Activated naive CD4-positive, alpha-beta T cell treated with anti-CD3 and anti-CD28 coated beads, Interleukin-2, amount 50 U/mL, for 24 hours (primary cell): ENCODE measurements around the gene PLEKHG1.
A peak's percentile ranks its signal among the peaks of the same experiment; 100 is the strongest.

Experiments
- H3K27ac Mint-ChIP-seq: one replicate; pipeline ENCODE4 v1.8.0; 2021; ENCODE audit warnings: mild to moderate bottlenecking, mixed read lengths
- H3K27me3 Mint-ChIP-seq: one replicate; pipeline ENCODE4 v1.8.0; 2021; ENCODE audit warnings: mixed read lengths
- H3K36me3 Mint-ChIP-seq: one replicate; pipeline ENCODE4 v1.8.0; 2021; ENCODE audit warnings: mixed read lengths
- H3K4me1 Mint-ChIP-seq: one replicate; pipeline ENCODE4 v1.8.0; 2021; ENCODE audit warnings: mixed read lengths
- H3K4me3 Mint-ChIP-seq: one replicate; pipeline ENCODE4 v1.8.0; 2021; ENCODE audit warnings: mild to moderate bottlenecking, mixed read lengths
- H3K9me3 Mint-ChIP-seq: one replicate; pipeline ENCODE4 v1.8.0; 2021; ENCODE audit warnings: mixed read lengths

The PLEKHG1 gene

DNA sequence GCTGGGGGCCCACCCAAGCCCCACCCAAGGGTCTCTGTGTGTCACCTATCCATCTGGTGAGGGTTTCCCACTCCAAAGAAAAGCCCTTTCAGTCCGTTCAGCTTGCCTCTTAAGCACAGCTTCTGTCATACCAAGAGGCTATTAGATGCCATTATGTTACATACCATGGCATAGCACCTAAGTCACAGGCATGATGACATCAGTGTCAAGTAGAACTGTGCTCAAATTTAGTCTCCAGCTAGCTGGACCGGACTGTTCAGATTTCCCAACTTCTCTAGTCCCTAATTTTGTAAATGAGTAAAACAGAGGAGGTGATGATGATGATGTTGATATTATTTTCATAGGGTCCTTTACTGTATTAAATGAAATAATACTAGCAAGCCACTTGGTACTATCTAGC lies 19.2 kb upstream of the PLEKHG1 start:
- no peak overlapping the region for H3K27ac Mint-ChIP-seq
- no peaks in the 10 kb centered on the region for H3K4me1 Mint-ChIP-seq
- H3K4me3 Mint-ChIP-seq, result no peak overlapping the region
- no peaks in the 10 kb centered on the region for H3K9me3 Mint-ChIP-seq
- peaks cover 2% of the 10 kb centered on the region for H3K27me3 Mint-ChIP-seq
- H3K36me3 Mint-ChIP-seq, result no peaks in the 10 kb centered on the region

DNA sequence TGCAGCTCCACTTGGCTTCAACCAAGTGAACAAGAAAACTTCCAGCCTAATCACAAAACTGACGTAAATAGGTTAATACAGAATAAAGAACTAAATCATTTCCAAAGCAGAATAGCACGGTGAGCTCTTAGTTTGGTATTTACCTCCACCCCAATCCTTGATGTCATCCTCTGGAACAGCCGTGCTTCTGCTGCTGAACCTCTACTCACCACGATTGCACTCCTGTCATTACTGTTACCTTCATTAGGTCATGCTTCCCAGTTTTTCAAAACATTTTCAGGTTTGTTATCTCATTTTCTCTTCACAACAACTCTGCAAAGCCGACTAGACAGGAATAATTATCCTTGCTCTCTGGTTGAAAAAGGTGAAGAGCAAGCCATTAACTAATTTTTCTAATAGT lies 15.6 kb upstream of the PLEKHG1 start:
- no peak overlapping the region for H3K27ac Mint-ChIP-seq
- no peak overlapping the region for H3K4me3 Mint-ChIP-seq
- no peaks in the 10 kb centered on the region for H3K9me3 Mint-ChIP-seq
- no peaks in the 10 kb centered on the region for H3K4me1 Mint-ChIP-seq
- H3K36me3 Mint-ChIP-seq, result no peaks in the 10 kb centered on the region
- peaks cover 2% of the 10 kb centered on the region for H3K27me3 Mint-ChIP-seq

DNA sequence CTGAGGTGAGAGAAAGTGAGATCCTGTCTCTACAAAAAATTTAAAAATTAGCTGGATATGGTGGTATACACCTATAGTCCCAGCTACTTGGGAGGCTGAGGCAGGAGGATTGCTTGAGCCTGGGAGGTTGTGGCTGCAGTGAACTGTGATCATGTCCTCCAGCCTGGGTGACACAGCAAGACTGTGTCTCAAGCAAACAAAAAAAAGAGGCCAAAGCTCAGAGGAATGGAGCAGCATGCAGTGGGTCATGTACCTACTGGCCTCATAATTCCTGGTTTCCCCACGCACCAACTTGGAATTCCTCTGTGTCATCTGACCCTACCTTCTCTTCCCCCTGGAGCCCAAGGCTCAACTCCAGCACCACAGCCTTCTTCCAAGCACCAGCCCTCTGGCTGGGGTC lies 15.1 kb upstream of the PLEKHG1 start:
- no peak overlapping the region for H3K4me3 Mint-ChIP-seq
- H3K27me3 Mint-ChIP-seq, result peaks cover 3% of the 10 kb centered on the region
- H3K36me3 Mint-ChIP-seq, result no peaks in the 10 kb centered on the region
- no peak overlapping the region for H3K27ac Mint-ChIP-seq
- no peaks in the 10 kb centered on the region for H3K9me3 Mint-ChIP-seq
- no peaks in the 10 kb centered on the region for H3K4me1 Mint-ChIP-seq

DNA sequence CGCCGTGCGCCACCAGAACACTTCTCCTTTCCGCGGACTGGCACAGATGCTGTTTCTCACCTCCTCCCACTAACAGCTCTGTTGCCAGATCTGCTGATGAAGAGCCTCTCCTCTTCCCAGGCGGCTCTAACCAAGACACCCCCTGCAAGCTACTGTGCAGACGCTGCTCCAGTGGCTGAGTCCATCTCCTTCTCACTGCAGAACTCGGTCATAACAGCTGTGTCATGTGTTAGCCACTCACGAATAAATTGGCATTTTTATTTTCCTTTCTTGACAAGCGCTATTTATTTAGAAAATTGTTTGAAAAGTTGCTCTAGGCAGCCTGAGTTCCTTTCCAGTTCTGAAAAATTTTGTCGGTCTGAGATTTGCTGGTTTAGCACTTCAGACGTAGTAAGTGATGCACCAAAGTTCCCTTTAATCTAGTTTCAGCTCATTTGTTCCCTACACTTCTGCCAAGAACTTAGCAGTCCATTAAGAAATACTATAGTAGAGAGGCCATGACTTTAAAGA lies 12.8 kb upstream of the PLEKHG1 start:
- Mint-ChIP-seq H3K36me3 (no peaks in the 10 kb centered on the region), H3K4me3 (no peak overlapping the region), H3K27ac (no peak overlapping the region), H3K27me3 (peaks cover 6% of the 10 kb centered on the region), H3K4me1 (no peaks in the 10 kb centered on the region), H3K9me3 (no peaks in the 10 kb centered on the region)

DNA sequence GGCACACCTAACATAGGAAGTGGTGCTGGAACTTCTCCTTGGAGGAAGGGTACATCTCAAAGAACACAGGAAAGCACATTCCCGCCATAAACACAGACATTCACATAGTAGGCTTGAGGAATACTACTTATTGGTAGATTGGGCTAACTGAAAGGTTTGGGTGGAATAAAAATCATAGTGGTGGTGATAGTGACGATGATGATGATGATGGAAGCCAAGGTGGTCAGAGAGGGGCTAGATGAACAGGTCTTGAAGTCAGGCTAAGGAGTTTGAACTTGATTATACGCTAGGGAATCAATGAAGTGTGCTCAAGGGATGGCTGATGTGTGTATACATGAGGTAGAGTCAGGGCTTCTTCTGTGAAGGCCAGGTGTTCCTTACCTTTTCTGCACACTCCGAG lies 12.0 kb upstream of the PLEKHG1 start:
- Mint-ChIP-seq H3K9me3 (no peaks in the 10 kb centered on the region), H3K27me3 (peaks cover 11% of the 10 kb centered on the region), H3K4me1 (no peaks in the 10 kb centered on the region), H3K4me3 (no peak overlapping the region), H3K27ac (no peak overlapping the region), H3K36me3 (no peaks in the 10 kb centered on the region)

DNA sequence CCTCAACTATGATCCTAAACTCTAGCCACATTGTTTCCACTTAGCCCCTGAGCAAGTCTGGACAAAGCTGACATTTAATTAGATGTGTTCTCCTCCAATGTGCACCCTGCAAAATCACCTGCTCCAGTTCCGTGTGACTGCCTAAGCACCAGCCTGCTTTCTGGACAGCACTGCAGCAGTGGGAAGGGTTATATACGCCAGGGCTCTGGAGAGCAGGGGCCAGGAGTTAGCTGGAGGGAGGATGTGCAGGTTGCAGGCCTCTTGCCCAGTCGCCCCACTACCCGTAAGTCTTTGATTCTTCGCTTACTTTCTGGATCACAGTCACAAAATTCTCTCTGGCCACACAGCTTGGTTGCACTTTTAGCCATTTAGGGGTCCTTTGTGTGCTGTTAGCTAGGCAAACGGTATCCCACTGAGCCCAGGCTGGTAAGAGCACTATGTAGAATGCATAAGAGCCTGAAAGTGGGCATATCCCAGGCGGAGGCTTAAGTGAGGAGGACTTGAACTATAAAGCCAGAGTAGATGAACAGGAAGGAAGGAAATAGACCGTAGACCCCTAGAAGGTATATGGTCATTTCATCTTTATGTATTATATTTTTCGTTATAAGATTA lies 10.7 kb upstream of the PLEKHG1 start:
- Mint-ChIP-seq H3K4me3 (no peak overlapping the region), H3K36me3 (no peaks in the 10 kb centered on the region), H3K9me3 (no peaks in the 10 kb centered on the region), H3K4me1 (no peaks in the 10 kb centered on the region), H3K27ac (no peak overlapping the region), H3K27me3 (peaks cover 12% of the 10 kb centered on the region)

DNA sequence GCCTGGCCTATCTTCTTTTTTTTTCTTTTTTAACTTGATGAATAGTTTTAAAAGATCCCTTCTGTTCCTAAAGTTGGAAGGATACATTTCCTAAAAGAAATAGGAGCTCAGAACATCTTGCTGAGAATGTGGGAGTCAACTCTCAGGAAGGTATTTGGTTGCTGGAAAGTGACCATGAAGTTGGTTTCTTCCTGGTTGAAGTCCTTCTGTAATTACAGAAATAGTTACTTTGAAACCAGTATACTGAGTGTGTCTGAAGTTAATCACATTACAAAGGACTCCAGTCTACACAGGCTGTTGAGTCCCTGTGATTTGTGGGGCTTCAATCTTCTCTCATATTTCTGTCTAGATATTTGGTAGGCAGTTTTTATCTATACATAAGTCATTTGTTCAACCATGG lies 9.8 kb upstream of the PLEKHG1 start:
- Mint-ChIP-seq H3K4me1 (no peaks in the 10 kb centered on the region), H3K36me3 (no peaks in the 10 kb centered on the region), H3K27me3 (peaks cover 11% of the 10 kb centered on the region), H3K9me3 (no peaks in the 10 kb centered on the region), H3K4me3 (no peak overlapping the region), H3K27ac (no peak overlapping the region)

DNA sequence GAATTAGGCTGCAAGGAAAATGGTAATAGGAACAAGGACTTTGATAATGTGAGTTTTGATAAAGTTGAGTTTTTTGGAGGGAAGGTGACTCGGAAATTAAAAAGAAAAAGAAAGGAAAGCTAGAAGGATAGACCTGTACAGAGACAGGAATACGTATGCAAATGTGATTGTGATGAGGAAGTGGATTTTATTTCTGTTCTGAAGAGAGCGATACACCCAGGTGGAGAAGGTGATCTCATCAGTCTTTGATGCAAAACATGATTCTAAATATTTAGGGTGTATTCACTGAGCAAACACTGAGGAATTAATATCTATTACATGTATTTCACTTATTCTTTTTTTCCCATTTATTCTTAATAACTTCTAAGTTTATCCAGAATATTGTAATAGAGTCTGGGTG lies 9.2 kb upstream of the PLEKHG1 start:
- Mint-ChIP-seq H3K27ac (no peak overlapping the region), H3K4me3 (no peak overlapping the region), H3K27me3 (peaks cover 11% of the 10 kb centered on the region), H3K9me3 (no peaks in the 10 kb centered on the region), H3K36me3 (no peaks in the 10 kb centered on the region), H3K4me1 (no peaks in the 10 kb centered on the region)

DNA sequence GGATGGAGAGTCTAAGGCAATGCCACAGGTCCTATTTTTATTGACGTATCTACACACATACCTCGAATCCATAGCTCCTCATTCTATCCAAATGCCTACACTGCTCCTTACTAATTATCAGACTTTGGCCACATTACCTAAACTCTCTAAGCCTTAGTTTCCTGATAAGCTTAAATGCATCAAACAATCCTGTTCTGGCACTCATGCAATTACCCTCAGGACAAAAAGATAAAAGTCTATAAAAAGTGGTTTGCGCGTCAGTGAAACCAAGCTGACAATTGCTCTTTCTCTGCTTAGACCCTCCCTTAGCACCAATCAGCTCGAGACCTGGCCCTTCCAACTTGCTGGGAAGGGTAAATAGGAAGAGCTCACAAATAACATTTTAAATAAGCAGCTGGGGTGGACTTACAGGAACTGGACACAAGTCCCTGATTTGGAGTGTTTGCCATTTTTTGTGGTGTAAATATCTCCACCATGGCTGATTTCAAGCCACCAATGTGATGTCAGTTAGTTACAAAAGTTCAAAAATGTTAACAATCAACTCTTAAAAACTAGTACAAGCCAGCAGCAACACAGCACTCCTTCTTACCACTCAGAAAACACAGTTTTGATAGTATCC lies 7.2 kb upstream of the PLEKHG1 start:
- Mint-ChIP-seq H3K4me1 (no peaks in the 10 kb centered on the region), H3K36me3 (no peaks in the 10 kb centered on the region), H3K27ac (no peak overlapping the region), H3K4me3 (no peak overlapping the region), H3K9me3 (no peaks in the 10 kb centered on the region), H3K27me3 (peaks cover 22% of the 10 kb centered on the region)

DNA sequence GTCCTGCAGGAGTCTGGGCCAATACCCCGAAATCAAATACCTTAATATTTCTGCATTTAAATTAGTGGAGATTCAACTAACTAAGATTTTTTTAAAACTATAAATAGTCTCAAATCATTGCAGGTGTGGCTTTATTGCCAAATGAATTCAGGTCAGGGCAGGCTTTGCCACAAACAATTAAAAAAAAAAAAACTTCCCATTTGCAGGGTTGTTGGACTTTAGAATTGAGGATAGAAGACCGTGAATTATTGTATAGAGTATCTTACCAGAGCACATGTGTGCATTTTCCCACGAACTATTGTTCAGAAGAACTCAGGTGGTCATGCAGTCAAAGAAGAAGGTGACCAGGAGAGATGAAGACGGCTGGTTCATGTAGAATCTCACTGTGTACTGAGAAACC lies 6.6 kb upstream of the PLEKHG1 start:
- Mint-ChIP-seq H3K27ac (no peak overlapping the region), H3K9me3 (no peaks in the 10 kb centered on the region), H3K36me3 (no peaks in the 10 kb centered on the region), H3K4me3 (no peak overlapping the region), H3K4me1 (no peaks in the 10 kb centered on the region), H3K27me3 (peaks cover 24% of the 10 kb centered on the region)

DNA sequence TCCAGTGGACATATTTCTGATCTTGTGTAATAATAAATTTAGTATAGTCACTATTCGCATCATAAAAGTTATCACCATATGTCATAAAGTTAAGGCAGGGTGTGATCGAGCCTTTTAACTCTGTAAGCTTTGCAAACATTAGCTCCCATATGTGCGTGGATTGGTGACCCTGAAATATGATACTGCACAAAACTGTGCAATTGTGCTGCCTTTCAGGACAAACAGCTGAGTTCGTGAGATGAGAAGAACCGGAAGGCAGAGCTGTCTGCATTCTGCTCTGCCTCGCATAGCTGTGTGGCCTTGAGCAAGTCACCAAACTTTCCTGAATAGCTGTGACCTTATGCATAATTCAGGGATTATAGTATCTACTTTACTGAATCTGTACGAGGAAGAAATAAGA lies 3.2 kb upstream of the PLEKHG1 start:
- Mint-ChIP-seq H3K36me3 (no peaks in the 10 kb centered on the region), H3K27me3 (peaks cover 37% of the 10 kb centered on the region), H3K4me3 (no peak overlapping the region), H3K9me3 (no peaks in the 10 kb centered on the region), H3K4me1 (peaks cover 14% of the 10 kb centered on the region), H3K27ac (no peak overlapping the region)

DNA sequence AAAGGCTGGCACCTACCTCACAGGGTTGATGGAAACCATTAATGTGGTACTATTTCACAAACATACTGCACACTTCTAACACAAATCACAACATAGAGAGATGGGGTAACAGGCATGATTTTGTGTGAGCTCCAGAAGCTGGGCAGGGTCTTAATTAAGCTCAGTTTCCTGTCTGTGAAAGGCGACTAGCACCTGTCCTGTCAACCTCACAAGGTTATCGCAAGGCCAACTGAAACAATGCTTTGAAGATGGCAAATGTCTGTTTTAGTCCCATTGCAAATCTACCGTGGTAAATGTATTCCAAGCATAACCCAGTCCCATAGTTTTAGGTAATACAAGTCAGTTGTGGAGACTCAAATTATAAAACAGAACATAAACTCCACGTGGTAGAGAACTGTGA lies 1.3 kb upstream of the PLEKHG1 start:
- Mint-ChIP-seq H3K27ac (no peak overlapping the region), H3K36me3 (no peaks in the 10 kb centered on the region), H3K4me3 (no peak overlapping the region), H3K9me3 (no peaks in the 10 kb centered on the region), H3K4me1 (peaks cover 17% of the 10 kb centered on the region), H3K27me3 (peaks cover 46% of the 10 kb centered on the region)

DNA sequence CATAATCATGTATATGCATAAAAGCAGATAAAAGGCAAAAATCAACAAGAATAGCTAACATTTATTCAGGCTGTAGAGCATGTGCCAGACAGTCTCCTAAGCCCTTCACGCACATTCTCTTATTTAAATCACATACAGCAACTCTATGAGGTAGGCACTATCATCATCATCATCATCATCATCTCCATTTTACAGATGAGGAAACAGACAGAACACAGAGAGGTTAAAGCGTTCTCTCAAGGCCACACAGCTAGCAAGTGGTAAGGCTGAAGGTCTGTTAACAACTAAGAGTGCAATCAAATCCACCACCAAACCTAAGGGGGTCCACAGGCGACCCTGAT lies 857 bp upstream of the PLEKHG1 start:
- no peaks in the 10 kb centered on the region for H3K9me3 Mint-ChIP-seq
- peaks cover 48% of the 10 kb centered on the region for H3K27me3 Mint-ChIP-seq
- peak overlapping the region; percentile 81 for H3K4me3 Mint-ChIP-seq
- H3K36me3 Mint-ChIP-seq, result no peaks in the 10 kb centered on the region
- no peak overlapping the region for H3K27ac Mint-ChIP-seq
- H3K4me1 Mint-ChIP-seq, result peaks cover 17% of the 10 kb centered on the region

DNA sequence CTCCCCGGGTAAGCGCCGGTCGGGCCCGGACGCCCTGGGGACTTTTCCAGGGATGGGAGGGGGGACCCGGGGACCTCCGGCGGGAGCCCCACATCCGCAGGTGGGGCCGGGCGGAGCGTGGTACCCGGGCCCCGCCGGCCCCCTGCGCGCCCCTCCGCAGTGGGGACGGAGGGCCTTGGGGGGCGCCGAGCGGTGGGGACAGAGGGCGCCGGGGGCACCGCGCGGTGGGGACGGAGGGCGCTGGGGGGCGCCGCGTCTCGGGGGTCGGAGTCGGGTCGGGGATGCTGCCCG lies 270 bp downstream of the PLEKHG1 start:
- Mint-ChIP-seq H3K36me3 (no peaks in the 10 kb centered on the region), H3K4me3 (no peak overlapping the region), H3K9me3 (no peaks in the 10 kb centered on the region), H3K27ac (no peak overlapping the region), H3K4me1 (peaks cover 17% of the 10 kb centered on the region), H3K27me3 (peaks cover 51% of the 10 kb centered on the region)

DNA sequence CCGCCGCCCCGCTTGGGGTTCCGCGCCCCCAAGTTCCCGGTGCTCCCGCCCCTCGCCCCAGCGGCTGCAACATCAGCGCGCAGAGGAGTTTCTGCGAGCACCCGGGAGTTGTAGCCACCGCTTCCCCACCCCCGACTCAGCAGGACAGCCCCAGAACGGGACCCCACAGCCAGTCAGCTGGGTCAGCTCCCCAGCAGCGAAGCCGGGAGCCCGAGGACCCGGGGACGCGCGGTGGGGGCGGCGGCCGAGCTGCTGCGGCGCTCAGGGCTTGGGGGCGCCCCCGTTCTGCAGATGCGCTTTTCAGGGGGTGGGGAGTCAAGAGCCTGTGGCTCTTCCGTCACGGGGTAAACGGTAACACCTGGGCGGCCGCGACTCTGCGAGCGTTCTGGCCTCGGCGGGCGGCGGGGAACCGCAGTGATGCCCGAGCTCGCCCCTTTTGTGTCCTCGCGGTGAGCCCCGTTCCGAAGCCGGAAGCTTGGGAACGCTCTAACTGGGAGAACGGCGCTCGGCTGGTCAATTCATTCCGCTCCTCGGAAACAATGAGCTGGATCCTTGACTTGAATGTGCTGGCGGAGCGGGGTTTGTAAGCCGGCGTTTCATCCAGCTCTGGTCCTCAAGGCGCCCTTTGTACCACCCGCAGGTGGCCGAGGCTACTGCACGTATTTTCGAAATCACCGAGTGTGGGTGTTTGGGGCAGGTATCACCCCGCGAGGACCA lies 774 bp downstream of the PLEKHG1 start:
- Mint-ChIP-seq H3K27me3 (peaks cover 51% of the 10 kb centered on the region), H3K9me3 (no peaks in the 10 kb centered on the region), H3K36me3 (no peaks in the 10 kb centered on the region), H3K27ac (no peak overlapping the region), H3K4me1 (peaks cover 17% of the 10 kb centered on the region), H3K4me3 (peak overlapping the region; percentile 83)

DNA sequence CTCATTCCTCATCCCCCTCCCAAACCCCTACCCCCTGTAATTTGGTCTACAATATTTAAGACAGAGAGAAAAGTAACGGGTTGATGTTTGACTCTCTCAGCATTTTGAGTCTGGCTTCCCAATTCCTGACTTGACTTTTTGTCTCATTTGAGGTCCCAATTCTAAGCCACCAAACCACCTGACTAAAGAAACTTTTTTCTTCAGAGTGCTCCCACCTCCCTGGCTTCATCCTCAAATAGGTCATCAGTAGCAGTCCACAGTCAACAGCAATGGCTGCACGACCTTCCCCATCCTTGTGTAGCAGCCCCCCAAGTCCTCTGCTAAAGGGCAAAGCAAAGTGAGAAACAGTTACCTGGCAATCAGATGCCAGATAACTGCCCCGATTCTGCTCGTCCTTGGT lies 1.8 kb downstream of the PLEKHG1 start:
- H3K36me3 Mint-ChIP-seq, result no peaks in the 10 kb centered on the region
- H3K27ac Mint-ChIP-seq, result no peak overlapping the region
- no peaks in the 10 kb centered on the region for H3K9me3 Mint-ChIP-seq
- peaks cover 17% of the 10 kb centered on the region for H3K4me1 Mint-ChIP-seq
- H3K27me3 Mint-ChIP-seq, result peaks cover 49% of the 10 kb centered on the region
- peak overlapping the region; percentile 42 for H3K4me3 Mint-ChIP-seq
